Right hindlimb (tissue), 1 donor: ENCODE measurements around the gene DCC.

Experiments
- DNase-seq: peaks from one replicate; pipeline ENCODE4 v3.0.0-alpha.2; 2018

Gene DCC

GRCh38 chr18:52426462-52426861, 86.5 kb downstream of the DCC start:
- no peak for DNase-seq

DNA sequence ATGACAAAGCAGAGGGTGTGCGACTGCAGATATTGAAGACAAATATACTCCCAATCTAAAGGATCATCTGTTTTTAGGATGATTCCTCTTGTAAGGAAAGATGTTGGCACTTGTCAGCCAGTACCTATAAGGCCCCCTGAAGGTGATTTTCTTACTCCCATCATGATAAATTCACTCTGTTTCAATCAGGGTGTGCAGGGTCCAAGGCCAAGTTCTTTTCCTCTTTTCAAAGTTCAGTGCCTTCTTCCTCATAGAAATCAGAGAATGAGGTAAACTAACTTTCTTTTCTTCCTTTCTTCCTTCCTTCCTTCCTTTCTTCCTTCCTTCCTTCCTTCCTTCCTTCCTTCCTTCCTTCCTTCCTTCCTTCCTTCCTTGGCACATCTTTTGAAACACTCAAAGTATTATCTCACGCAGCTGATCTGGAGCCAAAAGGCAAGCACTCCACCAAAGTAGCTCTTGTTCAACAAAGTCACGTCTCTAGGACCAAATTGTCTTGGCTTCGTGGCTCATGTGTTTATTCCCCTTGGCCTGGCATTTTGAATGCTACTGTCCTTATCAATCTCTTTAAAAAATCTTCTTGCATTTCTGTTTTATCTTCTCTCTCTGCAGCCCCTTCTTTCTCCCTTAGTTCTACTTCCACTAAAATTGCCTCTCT, 87.7 kb downstream of the DCC start:
- DNase-seq = no peak

DNA sequence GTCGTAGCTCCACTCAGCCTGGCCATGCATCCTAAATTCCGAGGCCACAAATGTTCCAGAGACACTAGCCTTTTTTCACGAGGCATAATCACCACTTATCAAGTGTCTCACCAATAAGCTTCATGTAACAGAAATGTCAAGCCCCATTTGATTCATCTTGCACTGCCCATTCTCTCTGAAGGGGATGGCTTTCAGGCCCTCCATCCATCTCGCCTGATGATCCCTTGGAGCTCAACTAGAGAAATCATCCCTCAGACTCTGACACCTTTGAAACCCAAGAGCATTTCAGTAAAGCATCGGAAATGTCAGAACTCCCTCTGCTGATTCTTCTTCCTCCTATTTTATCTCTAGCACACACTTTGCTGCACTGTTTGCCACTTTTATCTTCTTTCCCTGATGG, 91.7 kb downstream of the DCC start:
- DNase-seq = no peak

- DNase-seq = no peak
These were observed 93.8 kb downstream of the DCC start for GRCh38 chr18:52433797-52434196.

- DNase-seq = no peak
These were observed 95.3 kb downstream of the DCC start for GRCh38 chr18:52435301-52435700.

DNA sequence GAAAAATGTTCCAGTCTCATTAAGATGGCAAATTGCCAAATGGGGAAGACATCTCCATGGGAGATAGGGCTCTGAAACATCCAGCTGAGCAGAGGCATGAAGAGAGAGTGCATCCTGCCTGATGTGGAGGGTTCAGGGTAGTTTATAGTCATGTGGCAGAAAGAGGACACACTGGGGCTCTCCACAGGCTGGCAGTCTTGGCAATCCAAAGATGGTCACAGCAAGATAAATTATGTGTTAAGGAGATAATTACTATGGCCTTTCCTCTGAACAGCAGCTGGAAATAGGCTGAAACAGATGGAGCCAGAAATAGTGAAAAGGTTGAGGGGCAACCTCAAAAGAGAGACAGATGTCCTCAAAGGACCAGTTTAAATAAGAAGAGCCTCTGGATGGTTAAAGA, 97.2 kb downstream of the DCC start:
- no peak for DNase-seq

- no peak for DNase-seq
These were observed 99.5 kb downstream of the DCC start for GRCh38 chr18:52439457-52439856.

GRCh38 chr18:52441794-52442193, 101.8 kb downstream of the DCC start:
- no peak for DNase-seq

DNA sequence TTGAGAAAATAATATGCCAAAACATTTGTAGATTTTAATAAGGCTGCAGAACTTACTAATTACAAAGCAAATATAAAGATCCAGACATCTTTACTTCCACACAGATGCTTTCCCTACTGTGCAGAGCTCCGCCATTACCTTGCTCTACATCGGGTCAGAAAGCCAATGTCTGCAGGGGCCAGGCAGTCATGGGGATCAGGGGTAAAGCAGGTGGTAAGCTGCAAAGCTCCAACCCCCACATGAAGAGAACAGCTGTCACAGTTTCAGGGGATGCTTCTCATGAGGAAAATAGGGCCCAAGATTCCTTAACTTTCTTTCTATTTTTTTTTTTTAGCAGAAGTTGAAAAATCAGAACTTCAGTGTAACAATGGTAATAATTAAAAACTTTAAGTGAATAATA, 102.7 kb downstream of the DCC start:
- no peak for DNase-seq

GRCh38 chr18:52451256-52451655, 111.3 kb downstream of the DCC start:
- no peak for DNase-seq

- DNase-seq = no peak
These were observed 111.9 kb downstream of the DCC start for GRCh38 chr18:52451851-52452250.

DNA sequence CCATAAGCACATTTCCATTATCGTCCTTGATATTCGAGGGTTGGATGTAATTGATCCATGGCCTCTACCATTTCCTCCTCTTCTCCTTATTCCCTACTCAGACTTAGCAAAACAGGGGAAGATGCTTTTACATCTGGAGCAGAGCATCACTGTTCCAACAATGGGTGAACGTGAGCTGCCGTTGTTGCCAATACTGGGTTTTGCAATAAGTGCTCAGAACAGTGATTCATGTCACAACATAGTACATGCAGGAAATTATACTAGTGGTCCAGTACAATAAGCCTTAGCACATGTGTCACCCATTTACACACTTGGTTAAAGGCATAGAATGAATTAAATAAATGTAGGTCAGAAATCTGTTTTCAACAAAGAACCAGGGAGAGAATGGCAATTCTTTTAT, 112.4 kb downstream of the DCC start:
- DNase-seq = no peak

- no peak for DNase-seq
These were observed 119.9 kb downstream of the DCC start for GRCh38 chr18:52459890-52460289.

- DNase-seq = no peak
These were observed 122.9 kb downstream of the DCC start for GRCh38 chr18:52462853-52463252.

GRCh38 chr18:52465391-52465790, 125.4 kb downstream of the DCC start:
- no peak for DNase-seq

- DNase-seq = no peak
These were observed 128.5 kb downstream of the DCC start for GRCh38 chr18:52468496-52468895.

DNA sequence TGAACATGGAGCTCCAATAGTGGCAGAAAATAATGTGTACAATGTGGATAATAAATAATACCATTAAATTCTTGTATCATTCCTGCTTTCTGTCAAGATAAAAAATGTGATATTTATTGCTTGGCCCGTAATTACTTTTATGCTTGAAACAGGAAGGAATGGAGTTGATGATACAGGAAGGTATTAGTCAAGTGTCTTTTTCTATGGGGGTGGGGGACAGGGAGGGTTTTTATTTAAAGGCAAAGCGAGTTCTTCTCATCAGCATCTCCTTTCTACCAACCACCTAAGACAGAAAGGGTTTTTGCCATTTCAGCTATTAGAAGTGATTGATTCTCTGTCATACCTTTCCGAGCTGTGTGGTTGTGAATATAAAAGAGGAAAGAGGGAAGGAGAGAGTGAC, 135.3 kb downstream of the DCC start:
- DNase-seq = no peak

DNA sequence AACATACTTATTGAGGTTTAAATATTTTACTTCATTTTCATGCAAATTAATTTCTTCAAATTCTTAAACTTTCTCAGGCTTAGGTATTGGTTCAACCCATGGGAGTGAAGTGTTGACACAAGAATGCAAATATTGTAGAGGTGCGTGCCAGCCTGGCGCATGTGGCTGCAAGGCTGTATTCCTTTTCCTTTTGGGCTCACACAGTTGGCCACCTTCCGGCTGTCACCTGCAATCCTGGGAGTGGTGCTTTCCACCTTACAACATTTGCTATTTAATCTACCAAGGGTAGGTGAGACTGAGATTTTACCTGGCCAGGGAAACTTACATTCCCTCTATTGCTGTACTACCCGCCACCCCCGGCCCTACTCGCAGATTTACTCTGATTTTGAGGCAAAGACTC, 141.1 kb downstream of the DCC start:
- DNase-seq = no peak

- no peak for DNase-seq
These were observed 145.0 kb downstream of the DCC start for GRCh38 chr18:52484977-52485376.

- DNase-seq = no peak
These were observed 146.1 kb downstream of the DCC start for GRCh38 chr18:52486052-52486451.

DNA sequence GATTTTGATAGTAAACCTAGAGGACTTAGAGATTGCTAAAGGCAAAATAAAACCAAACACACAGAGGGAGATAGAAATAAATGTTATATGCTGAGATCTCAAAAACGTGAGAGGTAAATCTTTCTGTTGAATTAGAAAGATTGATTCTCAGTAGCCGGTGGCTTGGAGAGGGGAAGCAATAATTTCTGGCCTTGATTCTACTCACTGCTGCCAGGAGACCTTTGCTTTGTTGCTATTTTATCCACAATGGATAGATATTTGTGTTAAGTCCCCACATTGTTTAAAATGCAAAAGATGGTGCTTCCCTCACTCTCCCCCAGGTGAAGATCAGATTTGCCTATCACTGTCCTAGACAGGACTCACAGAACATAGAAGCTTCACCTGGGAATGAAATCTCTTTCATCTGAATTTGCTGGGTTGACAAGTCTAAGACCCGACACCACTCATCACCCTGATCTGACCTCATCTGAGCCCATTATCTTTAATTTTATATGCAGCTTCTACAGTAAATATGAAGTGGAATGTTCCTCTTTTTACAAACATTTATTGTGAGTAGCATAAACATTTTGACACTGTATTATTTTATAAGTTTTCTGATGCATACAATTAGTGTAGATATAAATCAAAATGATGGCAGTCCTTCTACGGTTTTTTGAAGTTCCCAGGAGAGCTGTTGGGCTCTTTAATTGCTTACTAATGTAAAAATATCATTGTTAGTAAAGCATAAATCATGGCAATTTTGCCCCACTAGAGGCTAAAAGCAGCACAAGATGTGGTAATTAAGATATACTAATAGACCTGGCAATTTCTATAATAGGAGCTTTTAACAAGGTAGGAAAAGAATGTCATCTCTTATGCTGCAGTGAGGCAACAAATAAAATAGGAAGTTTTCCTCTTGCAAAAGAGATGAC, 149.7 kb downstream of the DCC start:
- DNase-seq = no peak

- DNase-seq = no peak
These were observed 156.4 kb downstream of the DCC start for GRCh38 chr18:52496426-52496825.

DNA sequence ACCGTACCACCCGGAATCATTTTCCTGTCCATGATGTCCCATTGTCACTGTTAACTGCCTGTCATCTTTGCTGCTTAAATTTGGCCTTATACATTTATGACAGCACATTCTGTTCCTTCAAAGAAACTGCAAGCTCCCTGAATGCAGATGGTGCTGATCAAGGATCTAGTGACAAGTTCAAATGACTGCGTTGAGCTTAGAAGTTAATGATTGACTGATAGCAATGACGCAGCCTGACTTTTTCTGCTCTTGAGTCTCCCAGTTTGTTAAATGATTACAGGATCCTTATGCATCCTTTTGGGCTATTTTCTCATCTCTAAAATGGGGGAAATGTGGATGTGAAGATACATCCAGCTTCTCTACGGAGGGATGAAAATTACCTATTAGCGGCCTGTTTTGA, 159.0 kb downstream of the DCC start:
- DNase-seq = no peak

GRCh38 chr18:52499644-52500043, 159.6 kb downstream of the DCC start:
- no peak for DNase-seq

- DNase-seq = no peak
These were observed 164.6 kb downstream of the DCC start for GRCh38 chr18:52504589-52504988.
